Measurements from ENCODE around the gene RNASE1.

RNASE1 gene

GRCh38 chr14:20798932-20799331 is 3.7 kb downstream of the RNASE1 start:
- DNase-seq (ENCODE audit: low read depth): no peak
- H3K4me3 ChIP-seq (ENCODE audit: low read depth, low read length): no peak overlapping the region
- TF ChIP-seq CTCF (IDR thresholded peaks at IDR 0.05; ENCODE audit: low read depth, low read length, missing control alignments): no peak
- in situ Hi-C loops (cut with HindIII; ENCODE audit: low sequenced_read_pairs): no loop called here

- TF ChIP-seq CTCF (IDR thresholded peaks at IDR 0.05; ENCODE audit: low read depth, low read length, missing control alignments): no peak
- in situ Hi-C loops (cut with HindIII; ENCODE audit: low sequenced_read_pairs): no loop called here
- DNase-seq (ENCODE audit: low read depth): no peak
- no peak overlapping the region for H3K4me3 ChIP-seq (ENCODE audit: low read depth, low read length)
These were observed 4.3 kb downstream of the RNASE1 start for GRCh38 chr14:20798318-20798717.

GRCh38 chr14:20797164-20797563 is 5.5 kb downstream of the RNASE1 start:
- no peak overlapping the region for H3K4me3 ChIP-seq (ENCODE audit: low read depth, low read length)
- in situ Hi-C loops (cut with HindIII; ENCODE audit: low sequenced_read_pairs): no loop called here
- no peak for TF ChIP-seq CTCF (IDR thresholded peaks at IDR 0.05; ENCODE audit: low read depth, low read length, missing control alignments)
- no peak for DNase-seq (ENCODE audit: low read depth)

GRCh38 chr14:20794644-20795369 is 7.8 kb downstream of the RNASE1 start:
- no peak for DNase-seq (ENCODE audit: low read depth)
- no peak overlapping the region for H3K4me3 ChIP-seq (ENCODE audit: low read depth, low read length)
- TF ChIP-seq CTCF (IDR thresholded peaks at IDR 0.05; ENCODE audit: low read depth, low read length, missing control alignments): no peak
- in situ Hi-C loops (cut with HindIII; ENCODE audit: low sequenced_read_pairs): no loop called here

GRCh38 chr14:20792556-20792955 is 10.1 kb downstream of the RNASE1 start:
- no peak overlapping the region for H3K4me3 ChIP-seq (ENCODE audit: low read depth, low read length)
- TF ChIP-seq CTCF (IDR thresholded peaks at IDR 0.05; ENCODE audit: low read depth, low read length, missing control alignments): no peak
- no peak for DNase-seq (ENCODE audit: low read depth)
- in situ Hi-C loops (cut with HindIII; ENCODE audit: low sequenced_read_pairs): no loop called here

- no peak overlapping the region for H3K4me3 ChIP-seq (ENCODE audit: low read depth, low read length)
- in situ Hi-C loops (cut with HindIII; ENCODE audit: low sequenced_read_pairs): no loop called here
- no peak for DNase-seq (ENCODE audit: low read depth)
- no peak for TF ChIP-seq CTCF (IDR thresholded peaks at IDR 0.05; ENCODE audit: low read depth, low read length, missing control alignments)
These were observed 11.0 kb downstream of the RNASE1 start for GRCh38 chr14:20791597-20791996.
